ENCODE data around the gene FKBP1B. TPM values are rescaled to one million over a fixed set of nuclear protein-coding genes. Genes with fewer than 3 reads are reported as not detected.

FKBP1B gene
- total RNA-seq, 1 experiment from 2014 or later: 11.8 TPM

GRCh38 chr2:24075259-24075658 is 25.7 kb downstream of the FKBP1B start:
- H2AFZ ChIP-seq (ENCODE audit: low read depth, low read length, poor library complexity, severe bottlenecking): no peak overlapping the region
- H3K79me2 ChIP-seq (ENCODE audit: insufficient read depth, low read length): peaks cover 56% of the 10 kb centered on the region
- peak overlapping the region; percentile 77 for H3K9ac ChIP-seq (ENCODE audit: low read length)
- CTCF ChIA-PET: no interaction called here
- H3K4me1 ChIP-seq (ENCODE audit: control insufficient read depth in 1 of 2, insufficient read depth in 2 of 2, low read length in 2 of 2): peaks cover 4 to 15% of the 10 kb centered on the region in 2 experiments; a peak in 3 of 4 replicates
- no peaks in the 10 kb centered on the region for H3K9me3 ChIP-seq (ENCODE audit: control insufficient read depth in 1 of 2, insufficient read depth in 1 of 2, low read depth in 1 of 2, low read length in 2 of 2)
- H3K4me3 ChIP-seq (replicated peaks in 1 of 2; ENCODE audit: low read depth in 1 of 2, low read length in 2 of 2): peak overlapping the region; percentile 49 to 73
- no peaks in the 10 kb centered on the region for H3K9me2 ChIP-seq (ENCODE audit: insufficient read depth)
- TF ChIP-seq EZH2 (IDR thresholded peaks at IDR 0.05) (no peak), EGR1 (IDR thresholded peaks at IDR 0.05; ENCODE audit: low read depth) (no peak), POLR2AphosphoS5 (IDR thresholded peaks at IDR 0.05; ENCODE audit: low read depth, low read length) (no peak), CTCF (IDR thresholded peaks at IDR 0.05 in 2 of 3, conservative IDR thresholded peaks at IDR 0.05 in 1 of 3; ENCODE audit: borderline replicate concordance in 1 of 3, insufficient read depth in 1 of 3, low read depth in 2 of 3, low read length in 2 of 3) (no peak), EZH2phosphoT487 (IDR thresholded peaks at IDR 0.05; ENCODE audit: borderline replicate concordance) (no peak), SIN3A (IDR thresholded peaks at IDR 0.05; ENCODE audit: low read depth) (no peak), ZFX (IDR thresholded peaks at IDR 0.05) (no peak), ELF1 (IDR thresholded peaks at IDR 0.05; ENCODE audit: borderline replicate concordance, low read depth) (no peak), ZBTB33 (IDR thresholded peaks at IDR 0.05; ENCODE audit: extremely low read depth, insufficient replicate concordance, low read length) (no peak), CBX3 (IDR thresholded peaks at IDR 0.05; ENCODE audit: low read depth) (no peak), ATF3 (IDR thresholded peaks at IDR 0.05) (no peak), REST (IDR thresholded peaks at IDR 0.05; ENCODE audit: low read depth) (no peak), RAD21 (IDR thresholded peaks at IDR 0.05; ENCODE audit: low read depth) (no peak), YY1 (IDR thresholded peaks at IDR 0.05; ENCODE audit: extremely low read depth, insufficient replicate concordance, low read depth, low read length) (no peak), SRF (IDR thresholded peaks at IDR 0.05; ENCODE audit: low read depth) (no peak), JUND (IDR thresholded peaks at IDR 0.05) (no peak), FOSL1 (IDR thresholded peaks at IDR 0.05; ENCODE audit: low read depth) (no peak), POLR2A (IDR thresholded peaks at IDR 0.05; ENCODE audit: borderline replicate concordance, extremely low read depth, insufficient read depth, insufficient read length) (no peak), ZNF274 (IDR thresholded peaks at IDR 0.05; ENCODE audit: low read depth, low read length) (no peak)
- TF ChIP-seq, protein P1, sequence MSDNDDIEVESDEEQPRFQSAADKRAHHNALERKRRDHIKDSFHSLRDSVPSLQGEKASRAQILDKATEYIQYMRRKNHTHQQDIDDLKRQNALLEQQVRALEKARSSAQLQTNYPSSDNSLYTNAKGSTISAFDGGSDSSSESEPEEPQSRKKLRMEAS (IDR thresholded peaks at IDR 0.05): no peak
- POLR2A ChIA-PET: interaction anchor here (1.8 to 2.9 kb wide), 2 partner anchors 15 to 28 kb away, joined by 4 to 32 read pairs; partner anchors contain the start of gene WDCP
- RAD21 ChIA-PET (ENCODE audit: low non-redundant PET in 1 of 2, low total read pairs in 2 of 2, uncharacterized antibody in 2 of 2, unreplicated experiment in 2 of 2): no interaction called here
- H3K4me2 ChIP-seq (ENCODE audit: low read length): peak overlapping the region; percentile 72
- DNase-seq (ENCODE audit: low read depth, low spot score): no peak
- BruUV-seq (replicated peaks): no TSS peak
- peaks cover 18 to 20% of the 10 kb centered on the region in 2 experiments; a peak in 3 of 4 replicates for H3K36me3 ChIP-seq (ENCODE audit: control insufficient read depth in 1 of 2, insufficient read depth in 2 of 2, low read length in 2 of 2)
- H4K20me1 ChIP-seq (ENCODE audit: insufficient read depth): no peaks in the 10 kb centered on the region
- intact Hi-C loops (cut with micrococcal nuclease): loop anchor here (5.0 kb wide), 1 partner anchor 133 kb away; the partner anchor contains the start of gene UBXN2A
- H3K27ac ChIP-seq (ENCODE audit: low read depth, low read length): peak overlapping the region; percentile 81; the same call in 1 of the 2 replicates
- no peak for ATAC-seq
- no peaks in the 10 kb centered on the region for H3K27me3 ChIP-seq (ENCODE audit: insufficient read depth, low read length)
